Activated T-cell treated with anti-CD3 and anti-CD28 coated beads for 48 hours (primary cell): ENCODE data around the gene AFF3.

Experiments
- DNase-seq: peaks from one replicate; pipeline ENCODE4 v3.0.0-alpha.2; 2020; ENCODE audit warnings: low read depth

Gene AFF3

GRCh38 chr2:100071335-100072043, 70.9 kb downstream of the AFF3 start:
- DNase-seq, result no peak

DNA sequence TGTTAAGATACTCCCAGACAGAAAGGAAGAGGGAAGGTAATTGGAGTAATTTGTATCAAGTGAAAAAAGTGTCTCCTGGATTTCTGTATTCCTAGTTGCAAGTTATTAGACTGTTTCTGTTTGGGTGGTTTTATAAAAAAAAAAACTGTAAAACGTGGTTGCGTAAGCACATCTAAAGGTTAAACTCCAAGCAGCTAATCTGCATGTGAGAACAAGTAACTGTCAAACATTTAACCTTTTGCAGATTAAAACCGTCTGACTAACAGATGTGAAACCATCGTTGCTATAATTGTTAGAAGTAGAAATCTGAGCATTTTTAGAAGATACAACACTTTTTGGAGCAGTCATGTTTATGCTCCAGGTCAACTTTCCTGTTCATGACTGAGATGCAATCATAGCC, 72.3 kb downstream of the AFF3 start:
- no peak for DNase-seq

- DNase-seq, result no peak
These were observed 74.0 kb downstream of the AFF3 start for GRCh38 chr2:100068395-100068794.

DNA sequence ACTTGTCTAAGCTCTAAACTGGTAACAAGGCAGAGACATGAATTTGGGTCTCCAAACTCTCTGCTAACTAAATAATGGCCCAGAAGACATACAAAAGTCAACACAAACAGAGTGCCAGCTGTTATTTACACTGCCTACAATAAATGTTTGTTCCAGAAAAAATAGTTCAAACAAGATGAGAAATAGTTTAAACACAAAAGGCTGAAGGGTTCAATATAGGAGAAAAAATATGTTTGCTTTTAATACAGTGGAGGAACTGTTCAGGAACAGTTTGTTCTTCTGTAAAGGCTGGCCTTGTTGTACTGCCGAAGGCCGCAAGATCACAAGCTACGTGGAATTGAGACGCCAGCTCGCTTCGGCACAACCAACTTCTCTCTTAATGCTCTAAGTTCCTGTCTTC, 74.6 kb downstream of the AFF3 start:
- no peak for DNase-seq

DNA sequence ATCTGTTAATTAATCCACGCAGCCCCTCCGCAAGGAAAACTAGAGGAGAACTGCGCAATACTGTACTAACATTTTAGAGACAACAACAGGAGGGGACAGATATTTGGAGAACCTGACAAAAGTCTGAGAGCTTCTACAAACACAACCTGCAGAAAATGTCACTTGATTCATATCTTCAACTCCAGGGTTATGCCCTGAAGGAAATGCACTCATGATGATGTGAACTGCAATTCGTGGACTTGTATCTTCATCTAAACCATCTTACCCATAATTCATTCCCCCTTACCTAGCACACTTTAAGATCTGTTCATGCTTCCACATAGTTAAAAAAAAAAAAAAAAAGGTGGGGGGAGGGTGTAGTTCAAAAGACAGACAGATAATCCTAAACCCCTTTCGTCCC, 75.5 kb downstream of the AFF3 start:
- DNase-seq, result no peak

DNA sequence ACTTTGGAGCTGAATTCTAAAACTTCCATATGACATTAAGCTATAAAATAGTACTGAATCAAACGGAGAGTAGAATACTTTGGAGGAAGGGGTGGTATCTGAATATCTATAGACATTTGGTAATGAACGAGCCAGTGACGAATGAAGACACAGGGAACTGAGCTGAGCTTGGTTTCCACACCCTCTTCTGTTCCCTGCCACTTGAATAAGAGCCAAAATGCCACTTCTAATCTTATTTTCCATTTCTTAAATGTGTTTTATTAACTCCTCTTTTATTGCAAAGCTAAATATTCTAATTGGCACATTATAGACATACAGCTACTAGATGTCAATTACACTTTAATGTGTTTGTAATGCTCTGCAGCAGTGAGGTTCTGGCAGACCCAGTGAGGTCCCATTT, 76.1 kb downstream of the AFF3 start:
- DNase-seq, result no peak

DNA sequence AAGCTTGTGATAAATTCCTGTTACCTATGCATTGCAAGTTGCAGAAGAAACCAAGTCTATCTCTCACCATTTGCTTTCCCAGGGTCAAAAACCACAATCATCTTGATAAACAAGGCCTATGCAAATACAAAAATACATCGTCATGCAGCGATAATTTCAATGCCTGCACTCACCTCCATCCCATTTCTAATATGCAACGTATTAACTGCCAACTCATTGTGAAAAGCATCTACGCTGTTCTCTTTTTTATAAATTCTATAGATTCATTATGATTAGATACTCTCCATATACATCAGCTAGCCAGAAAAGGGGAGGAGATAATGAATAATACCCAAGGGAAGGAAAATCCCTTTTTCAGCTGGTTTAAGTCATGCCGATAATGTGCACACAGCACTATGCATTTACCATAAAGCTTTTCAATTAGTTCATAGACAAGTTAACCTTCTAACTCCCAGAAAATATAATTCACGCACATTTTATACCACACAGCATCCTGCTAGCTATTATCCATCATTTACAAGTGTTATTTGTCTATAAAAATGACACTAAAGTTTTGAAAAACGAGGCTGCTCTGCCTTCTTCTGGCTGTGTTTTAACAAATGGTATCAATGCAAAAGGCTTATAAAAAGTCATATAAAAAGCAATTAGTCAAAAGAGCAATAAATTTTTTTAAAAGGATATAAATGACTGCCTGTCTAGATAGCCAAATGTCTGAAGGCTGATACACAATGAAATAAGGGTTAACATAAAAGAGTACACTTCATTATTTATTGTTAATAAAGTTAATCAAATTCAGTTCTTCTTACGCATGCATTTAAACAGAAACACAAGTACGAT, 77.6 kb downstream of the AFF3 start:
- no peak for DNase-seq

DNA sequence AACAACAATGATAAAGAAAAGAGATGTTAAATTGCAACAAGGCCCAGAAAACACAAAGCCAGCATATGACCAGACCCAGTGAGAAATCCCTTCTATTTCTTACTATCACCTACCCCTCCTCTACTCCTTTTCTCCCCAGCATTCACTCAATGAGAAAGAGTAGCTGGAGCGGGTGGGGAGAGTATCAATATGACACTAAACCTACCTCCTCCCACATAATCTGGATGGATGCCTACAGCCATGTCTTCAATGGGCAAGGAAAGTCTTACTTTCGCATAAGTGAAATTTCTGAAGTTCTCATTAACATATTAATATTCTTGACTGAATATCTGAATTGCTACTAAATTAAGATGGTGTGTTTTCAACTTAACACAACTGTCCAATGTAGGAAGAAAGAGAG, 78.2 kb downstream of the AFF3 start:
- no peak for DNase-seq

GRCh38 chr2:100063459-100063953, 78.9 kb downstream of the AFF3 start:
- no peak for DNase-seq

DNA sequence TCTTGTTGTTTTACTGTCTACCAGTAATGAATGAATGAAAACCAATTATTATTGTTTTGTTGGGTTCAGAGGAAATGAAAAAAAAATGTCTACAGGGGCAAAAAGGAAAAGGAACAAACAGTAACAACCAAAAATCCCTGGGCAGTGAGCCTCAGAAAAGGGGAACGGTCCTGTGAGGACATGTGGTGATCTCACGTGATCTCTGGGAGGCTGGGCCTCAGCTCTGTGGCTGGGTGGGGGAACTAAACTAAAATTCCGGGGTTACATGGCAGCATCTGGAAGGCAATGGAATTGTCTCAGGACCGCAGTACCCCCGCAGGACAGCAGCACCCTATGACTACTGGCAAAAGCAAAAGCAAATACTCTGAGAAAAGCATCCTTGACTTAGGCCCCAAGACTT, 80.1 kb downstream of the AFF3 start:
- DNase-seq, result no peak

DNA sequence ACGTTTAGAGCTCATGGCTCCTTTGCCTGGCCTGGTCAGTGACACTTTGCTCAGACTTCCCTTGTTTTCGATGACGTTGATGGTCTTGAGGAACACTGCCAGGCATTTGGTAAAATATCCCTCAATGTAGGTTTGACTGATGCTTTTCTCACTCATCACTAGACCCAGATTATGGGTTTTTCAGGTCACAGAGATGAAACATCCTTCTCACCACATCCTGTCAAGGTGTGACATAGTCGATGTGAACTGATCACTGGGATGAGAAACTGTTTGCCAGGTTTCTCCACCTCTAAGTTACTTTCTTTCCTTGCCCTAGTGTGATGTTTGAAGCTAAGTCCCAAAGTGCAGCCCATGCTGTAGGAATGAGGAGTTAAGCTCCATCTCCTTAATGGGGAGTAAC, 81.5 kb downstream of the AFF3 start:
- no peak for DNase-seq

- DNase-seq, result no peak
These were observed 82.8 kb downstream of the AFF3 start for GRCh38 chr2:100059638-100060037.

- no peak for DNase-seq
These were observed 84.5 kb downstream of the AFF3 start for GRCh38 chr2:100057901-100058261.

DNA sequence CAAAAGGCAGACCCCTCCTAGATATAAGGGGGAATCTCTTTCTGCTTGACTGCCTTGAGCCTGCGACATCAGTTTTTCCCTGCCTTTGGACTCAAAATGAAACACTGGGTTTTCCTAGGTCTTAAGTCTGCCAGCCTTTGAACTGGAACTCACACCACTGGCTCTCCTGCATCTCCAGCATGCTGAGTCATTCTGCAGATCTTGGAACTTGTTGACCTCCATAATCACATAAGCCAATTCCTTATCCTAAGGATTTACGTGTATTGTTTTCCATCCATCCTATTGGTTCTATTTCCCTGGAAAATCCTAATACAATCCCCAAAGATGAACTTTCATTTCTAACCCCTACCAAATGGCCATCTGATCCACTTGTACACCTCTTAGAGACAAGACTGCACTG, 88.0 kb downstream of the AFF3 start:
- DNase-seq, result no peak

DNA sequence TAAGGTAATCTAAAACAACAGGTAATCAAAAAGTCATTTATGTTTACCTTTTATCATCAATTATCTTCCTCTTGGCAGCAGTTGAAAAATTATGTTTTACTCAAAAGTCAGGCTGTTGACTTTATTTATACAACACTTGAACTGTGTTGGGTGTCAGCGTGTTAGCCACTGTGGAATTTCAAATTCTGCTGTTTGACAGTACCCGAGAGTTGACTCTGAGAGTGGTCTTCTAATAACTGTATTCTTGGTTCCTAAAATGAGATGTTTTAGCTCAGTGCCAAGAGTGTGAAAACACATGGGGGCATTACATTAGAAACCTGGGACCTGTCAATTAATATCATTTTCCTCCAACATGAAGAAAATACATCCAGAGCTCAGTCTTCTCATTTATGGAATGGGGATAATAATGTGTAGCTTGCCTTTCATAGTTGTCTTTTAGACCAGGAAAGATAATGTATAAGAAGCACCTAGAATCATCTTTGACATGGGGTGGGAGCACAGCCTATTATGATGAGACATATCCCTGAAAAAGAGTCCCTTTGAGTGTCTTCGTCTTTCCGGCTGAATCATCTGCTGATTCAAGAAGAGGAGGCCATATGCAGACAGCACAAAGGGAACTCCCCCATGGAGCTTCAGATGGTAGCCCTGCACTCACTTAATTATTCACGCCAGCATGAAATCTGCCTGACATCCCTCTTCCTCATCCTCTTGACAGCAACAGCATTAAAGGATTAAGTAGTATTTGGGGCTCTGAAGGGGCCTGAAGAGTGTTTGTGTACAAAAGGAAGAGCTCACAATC, 89.1 kb downstream of the AFF3 start:
- no peak for DNase-seq

DNA sequence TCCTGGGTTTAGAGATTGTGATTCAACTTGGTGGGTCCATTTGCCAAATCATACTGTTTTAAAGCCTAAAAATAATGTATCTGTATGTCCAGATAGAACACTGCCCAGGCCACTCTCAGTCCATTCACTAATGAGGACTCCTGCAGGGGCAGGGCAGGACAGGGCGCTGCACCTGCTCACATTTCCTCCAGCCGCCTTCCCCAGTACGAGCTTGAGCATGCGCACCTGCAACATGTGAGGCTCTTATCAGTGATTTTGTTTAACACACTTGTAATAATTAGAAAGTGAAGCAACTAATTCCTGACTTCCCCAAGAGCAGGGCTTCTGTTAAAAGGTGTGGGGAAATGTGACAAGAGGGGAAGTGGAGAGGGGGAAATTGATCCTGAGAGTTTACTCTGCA, 89.7 kb downstream of the AFF3 start:
- DNase-seq, result no peak

- no peak for DNase-seq
These were observed 91.1 kb downstream of the AFF3 start for GRCh38 chr2:100051253-100051652.

DNA sequence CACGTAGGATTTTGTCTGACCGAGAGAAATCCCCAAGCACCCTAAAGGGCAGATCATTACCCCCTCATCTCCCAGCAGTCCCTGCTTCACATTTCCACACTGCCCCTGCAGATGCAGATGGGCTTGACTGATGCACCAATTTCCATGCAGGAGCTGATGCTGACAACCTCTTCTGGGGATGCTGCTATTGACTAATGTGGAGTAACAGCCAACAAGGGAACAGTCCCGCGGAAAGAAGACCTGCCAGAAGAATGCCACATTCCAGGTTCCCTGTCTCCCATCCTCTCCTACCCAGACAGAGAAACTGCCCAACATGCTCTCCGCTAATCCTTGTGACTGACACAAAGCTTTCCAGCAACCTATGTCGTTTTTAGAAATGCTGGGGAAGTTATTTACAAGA, 91.7 kb downstream of the AFF3 start:
- no peak for DNase-seq

DNA sequence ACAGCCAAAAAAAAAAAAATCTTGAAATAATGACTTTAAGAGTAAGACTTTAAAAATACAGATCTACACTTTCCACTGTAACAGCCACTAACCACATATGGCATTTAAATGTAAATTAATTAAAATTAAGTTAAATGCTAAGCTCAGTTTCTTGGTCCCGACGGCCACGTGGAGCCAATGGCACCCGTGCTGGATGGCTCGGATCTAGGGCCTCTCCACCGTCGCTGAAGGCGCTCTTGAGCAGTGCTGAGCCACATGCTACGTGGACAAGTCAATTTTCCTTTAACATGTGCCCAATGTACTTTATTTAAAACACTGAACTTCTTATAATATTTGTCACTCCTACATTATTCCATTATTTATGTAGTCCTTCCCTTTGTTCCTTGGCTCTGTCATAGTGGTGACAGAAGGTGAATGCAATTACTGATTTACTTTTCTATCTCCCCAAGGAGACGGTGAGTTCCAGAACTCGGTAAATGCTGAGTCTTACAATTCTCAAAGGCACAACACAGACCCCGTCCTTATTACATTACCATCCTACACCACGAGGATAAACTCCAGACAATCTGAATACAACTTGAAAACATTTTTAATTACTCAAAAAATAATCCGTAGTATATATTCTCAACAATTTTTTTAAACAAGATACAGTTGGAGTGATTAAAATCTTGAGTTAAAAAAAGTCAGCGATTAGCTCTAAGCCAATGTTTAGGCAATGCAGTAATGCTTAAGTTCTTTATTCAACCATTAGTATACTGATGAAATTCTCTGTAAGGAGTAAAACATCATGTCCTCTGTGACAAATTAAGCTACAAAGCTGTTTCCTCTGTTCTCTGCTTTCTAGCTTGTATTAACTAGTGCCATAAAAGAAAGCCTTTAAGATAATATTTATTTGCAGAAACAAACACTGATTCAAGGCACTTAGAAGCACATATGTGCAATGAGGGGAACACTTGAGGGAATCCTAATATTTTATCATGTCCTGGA, 95.1 kb downstream of the AFF3 start:
- no peak for DNase-seq

DNA sequence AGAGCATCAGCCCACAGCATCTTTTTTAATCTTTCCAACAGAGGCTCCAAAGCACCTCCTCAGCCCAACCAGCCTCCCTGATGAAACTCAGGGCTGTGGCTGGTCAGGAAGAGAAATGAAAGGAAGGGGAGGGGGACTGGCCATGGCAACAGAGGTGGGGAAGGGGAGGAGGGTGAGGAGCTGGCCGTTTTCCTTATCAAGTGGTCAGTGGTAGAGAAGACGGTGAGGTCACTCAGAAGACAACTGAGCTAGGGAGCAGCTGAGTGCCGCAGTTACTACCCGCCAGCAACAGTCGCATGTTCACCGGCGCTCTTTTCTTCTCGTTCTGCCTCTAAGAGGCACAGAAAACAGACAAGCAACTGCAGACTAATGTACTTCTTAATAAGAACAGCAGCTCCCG, 97.4 kb downstream of the AFF3 start:
- DNase-seq, result no peak

GRCh38 chr2:100043891-100044255, 98.5 kb downstream of the AFF3 start:
- no peak for DNase-seq
